Fibroblast of lung (primary cell): Measurements from ENCODE around the gene ALDH1A1.

ENCODE experiments used
- CTCF ChIP-seq, 2 donors: IDR thresholded peaks in 1 of 2; conservative IDR thresholded peaks in 1 of 2; 1 replicate in 1 of 2; 2 replicates in 1 of 2; pipeline ENCODE4 v1.5.1; 2011 to 2012; ENCODE audit warnings: low read length in 2 of 2, control low read depth in 1 of 2, inconsistent platforms in 1 of 2, low read depth in 1 of 2, mild to moderate bottlenecking in 1 of 2
- EZH2 ChIP-seq: IDR thresholded peaks from 2 replicates; pipeline ENCODE4 v1.5.1; 2012; ENCODE audit warnings: low read length, control low read depth, mild to moderate bottlenecking; ENCODE audit errors: missing control alignments

GRCh38 chr9:72923077-72923476 lies 29.8 kb downstream of the ALDH1A1 start:
- TF ChIP-seq CTCF (conservative IDR thresholded peaks at IDR 0.05 in 1 of 2, IDR thresholded peaks at IDR 0.05 in 1 of 2; ENCODE audit: low read depth in 1 of 2, low read length in 2 of 2) (no peak), EZH2 (no peak)
